ENCODE results near the gene C11orf98.

- TF ChIP-seq CTCF (IDR thresholded peaks at IDR 0.05; ENCODE audit: extremely low read depth in 1 of 2, insufficient read depth in 1 of 2, low read depth in 1 of 2, low read length in 2 of 2) (no peak), FOS (IDR thresholded peaks at IDR 0.05; ENCODE audit: borderline replicate concordance, insufficient read depth, low read length) (no peak), POLR2AphosphoS5 (IDR thresholded peaks at IDR 0.05; ENCODE audit: insufficient read depth, low read depth, low read length) (no peak), POLR2A (IDR thresholded peaks at IDR 0.05; ENCODE audit: low read depth, low read length) (no peak), EZH2 (IDR thresholded peaks at IDR 0.05; ENCODE audit: borderline replicate concordance, low read depth, low read length, severe bottlenecking) (no peak), JUN (IDR thresholded peaks at IDR 0.05; ENCODE audit: borderline replicate concordance, insufficient read depth, insufficient read length, low read depth) (no peak), MAX (IDR thresholded peaks at IDR 0.05; ENCODE audit: insufficient read depth, insufficient read length) (no peak)
Measured at GRCh38 chr11:62648967-62649364, 16.0 kb downstream of the C11orf98 start.

Data from endothelial cell of umbilical vein (primary cell).